RKO (cell line): ENCODE measurements around the gene EFCAB6.

Experiments
- DNase-seq: peaks from one replicate; pipeline ENCODE4 v3.0.0-alpha.2; 2016; ENCODE audit warnings: low spot score

The EFCAB6 gene

DNA sequence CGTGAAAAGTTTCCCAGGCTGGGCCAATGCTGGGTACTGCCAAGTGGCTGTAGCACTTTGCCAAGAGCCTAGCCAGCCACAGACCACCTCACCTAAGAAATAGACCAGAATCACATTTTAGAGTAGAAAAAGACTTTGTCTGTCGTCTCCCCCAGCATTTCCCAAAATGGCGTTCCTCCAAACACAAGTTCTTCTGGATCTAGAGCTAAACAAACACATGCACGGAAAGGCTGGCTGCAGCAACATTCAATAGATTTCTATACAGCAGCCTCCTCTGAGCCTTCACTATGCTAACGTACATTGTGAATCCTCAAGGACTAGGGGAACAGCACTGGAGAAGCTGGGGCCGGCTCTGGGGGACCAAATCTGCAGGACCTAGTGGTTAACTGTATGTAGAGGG lies 65.0 kb downstream of the EFCAB6 start:
- DNase-seq: no peak

GRCh38 chr22:43745783-43746356 lies 66.2 kb downstream of the EFCAB6 start:
- no peak for DNase-seq

GRCh38 chr22:43745411-43745770 lies 66.7 kb downstream of the EFCAB6 start:
- no peak for DNase-seq

DNA sequence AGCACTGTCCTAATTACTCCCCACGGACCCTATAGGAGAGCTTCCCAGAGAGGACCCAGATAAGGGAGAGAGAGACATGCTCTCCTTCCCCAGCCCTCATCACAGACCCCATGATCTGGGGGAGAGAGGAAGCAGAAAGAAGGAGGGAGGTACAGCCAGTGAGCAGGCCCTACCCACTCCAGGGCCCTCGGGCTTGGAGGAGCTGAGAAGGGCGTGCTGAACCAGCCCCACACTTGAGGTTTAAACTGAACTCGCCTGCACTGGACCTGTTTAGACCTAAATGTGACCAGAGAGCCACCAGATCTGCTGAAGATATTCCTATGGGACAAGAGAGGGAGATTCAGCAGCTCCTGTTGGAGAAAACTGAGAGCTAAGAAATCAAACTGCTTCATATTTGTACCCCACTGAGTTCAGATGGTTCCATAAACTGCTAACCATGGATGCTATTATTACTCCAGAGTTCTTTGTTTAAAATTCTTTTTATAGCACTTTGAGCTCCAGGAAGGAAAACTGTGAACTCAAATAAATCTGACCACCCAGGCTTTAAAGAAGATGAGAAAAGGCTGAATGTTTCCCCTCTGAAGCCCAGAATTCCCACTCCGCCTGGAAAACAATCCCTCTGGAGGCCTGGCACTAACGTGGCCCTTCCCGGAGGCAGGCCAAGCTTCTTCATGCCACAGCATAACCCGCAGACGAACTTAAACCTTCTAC lies 67.2 kb downstream of the EFCAB6 start:
- DNase-seq: no peak

DNA sequence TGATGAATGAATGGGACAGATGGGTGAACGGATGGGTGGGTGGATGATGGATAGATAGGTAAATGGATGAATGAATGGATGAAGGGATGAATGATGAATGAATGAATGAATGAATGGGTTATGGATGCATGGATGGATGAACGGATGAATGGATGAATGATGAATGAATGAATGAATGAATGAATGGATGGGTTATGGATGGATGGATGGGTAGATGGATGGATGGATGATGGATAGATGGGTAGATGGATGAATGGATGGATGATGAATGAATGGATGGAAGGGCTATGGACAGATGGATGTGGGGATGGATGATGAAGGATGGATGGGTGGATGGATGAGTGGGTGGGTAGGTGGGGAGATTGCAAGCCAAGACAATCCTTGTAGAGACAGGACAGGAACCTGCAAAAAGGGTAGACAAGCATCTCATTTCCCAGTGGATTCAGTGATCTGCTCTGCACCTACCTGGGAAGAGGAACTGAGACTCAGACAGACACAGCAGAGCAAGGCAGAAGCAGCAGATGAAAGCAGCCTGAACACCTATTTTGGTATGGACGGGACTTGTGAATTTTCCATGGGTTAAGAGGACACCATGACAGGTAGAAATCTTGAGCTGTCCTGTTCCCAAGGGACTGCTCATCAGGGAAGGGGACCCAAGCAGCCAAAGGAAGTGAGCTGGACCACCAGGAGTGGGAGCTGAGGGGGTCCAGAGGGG lies 68.0 kb downstream of the EFCAB6 start:
- DNase-seq: no peak

DNA sequence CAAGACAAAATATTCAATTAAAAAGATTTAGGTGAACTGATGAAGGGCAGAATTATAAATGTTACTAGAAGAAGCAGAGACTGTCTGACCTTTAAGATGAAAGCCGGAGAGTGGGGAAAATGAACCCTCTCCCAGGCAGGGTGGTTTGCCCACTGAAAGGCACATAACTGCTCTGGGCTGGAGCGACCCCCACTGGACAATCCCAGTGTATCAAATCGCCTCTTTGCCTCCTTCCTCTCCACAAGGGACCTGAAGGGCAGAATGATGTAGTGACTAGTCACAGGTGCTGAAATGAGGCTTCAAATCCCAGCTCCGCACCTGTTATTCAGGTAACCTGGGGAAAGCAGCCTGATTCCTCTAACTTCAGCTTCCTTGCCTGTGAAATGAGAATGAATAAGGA lies 69.0 kb downstream of the EFCAB6 start:
- DNase-seq: no peak

- DNase-seq: no peak
Measured at GRCh38 chr22:43742154-43742950, 69.8 kb downstream of the EFCAB6 start.

DNA sequence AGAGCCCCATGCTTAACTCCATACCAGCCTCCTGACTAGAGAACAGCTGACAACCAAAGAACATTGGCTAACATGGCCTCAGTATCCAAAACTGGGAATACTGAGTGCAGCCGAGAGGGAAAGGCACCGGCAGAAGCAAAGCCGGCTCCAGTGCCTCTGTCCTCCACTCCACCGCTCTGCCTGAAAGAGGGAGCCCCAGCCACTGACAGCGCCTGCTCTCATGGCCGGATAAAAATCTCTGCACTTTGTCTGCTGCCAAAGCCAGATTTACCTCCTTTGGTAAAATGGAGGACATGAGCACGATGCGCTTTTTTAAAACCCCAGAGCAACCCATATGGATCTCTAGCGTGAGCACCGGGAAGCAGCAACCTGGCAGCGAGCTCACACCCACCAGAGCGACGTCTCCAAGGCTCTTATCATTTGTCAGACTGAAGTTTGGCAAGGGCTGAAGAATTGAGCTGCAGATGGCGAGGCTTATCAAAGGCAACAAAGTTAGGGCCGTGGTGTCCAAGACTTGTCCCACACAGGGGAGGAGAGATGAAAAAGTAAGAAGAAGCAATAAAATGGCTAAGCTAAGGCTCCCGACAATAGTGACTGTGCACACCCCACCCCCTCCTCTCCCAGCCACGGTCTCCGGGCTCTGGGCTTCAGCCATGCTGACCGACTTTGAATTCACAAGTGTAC lies 71.4 kb downstream of the EFCAB6 start:
- no peak for DNase-seq

- no peak for DNase-seq
Measured at GRCh38 chr22:43739851-43740379, 72.2 kb downstream of the EFCAB6 start.

GRCh38 chr22:43737150-43737828 lies 74.8 kb downstream of the EFCAB6 start:
- DNase-seq: no peak

DNA sequence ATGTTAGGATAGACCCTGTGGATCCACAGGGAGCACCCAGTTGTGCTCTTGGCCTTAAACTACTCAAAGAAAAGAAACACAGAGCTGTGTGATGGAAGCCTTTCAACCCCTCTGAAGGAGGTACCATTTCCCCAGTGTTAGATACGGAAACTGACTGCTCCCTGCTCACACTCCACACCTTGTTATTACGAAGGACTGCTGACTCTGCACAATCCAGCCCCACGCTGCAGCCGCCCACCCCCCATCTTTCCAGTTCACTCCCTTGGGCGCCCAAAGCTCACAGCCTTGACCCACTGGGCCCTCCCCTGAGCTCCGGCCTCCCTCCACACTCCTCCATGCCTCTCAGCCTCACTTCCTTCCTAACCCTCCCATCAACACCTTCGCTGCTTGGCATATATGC lies 75.5 kb downstream of the EFCAB6 start:
- DNase-seq: no peak

DNA sequence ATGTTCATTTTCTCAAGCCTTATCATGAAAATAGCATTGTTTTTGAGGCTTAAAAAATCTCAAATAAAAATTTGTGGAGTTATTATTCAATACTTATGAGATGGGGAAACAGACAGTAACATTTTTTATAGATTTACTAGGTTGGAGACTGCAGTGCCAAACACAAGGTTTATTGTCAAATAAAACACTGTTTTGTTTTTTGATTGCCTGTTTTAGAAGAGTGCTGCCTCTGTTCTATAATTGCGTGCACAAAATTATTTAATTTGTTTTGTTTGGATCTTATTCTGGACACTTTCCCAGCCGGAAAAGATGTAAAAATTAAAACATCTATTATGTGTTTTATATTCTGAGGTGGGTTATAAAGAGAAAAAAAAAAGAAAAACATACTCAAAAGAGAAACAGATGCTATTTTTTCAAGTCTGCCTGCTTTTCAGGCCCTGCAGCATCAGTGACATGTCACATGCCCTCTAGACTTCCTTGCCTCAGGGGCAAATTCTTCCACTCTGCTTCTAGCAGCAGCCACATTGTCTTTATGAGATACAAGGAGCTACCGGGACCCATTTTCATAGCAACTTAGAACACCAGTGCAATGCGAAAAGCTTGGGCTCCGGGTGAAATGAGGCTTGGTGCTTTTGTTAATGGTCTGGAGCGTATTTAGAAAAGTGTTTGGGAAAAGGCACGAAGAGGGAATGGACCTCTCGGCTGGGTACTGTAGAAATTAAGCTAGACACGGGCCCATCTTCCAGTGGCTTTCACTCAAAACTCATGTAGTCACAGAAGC lies 77.5 kb downstream of the EFCAB6 start:
- DNase-seq: no peak

DNA sequence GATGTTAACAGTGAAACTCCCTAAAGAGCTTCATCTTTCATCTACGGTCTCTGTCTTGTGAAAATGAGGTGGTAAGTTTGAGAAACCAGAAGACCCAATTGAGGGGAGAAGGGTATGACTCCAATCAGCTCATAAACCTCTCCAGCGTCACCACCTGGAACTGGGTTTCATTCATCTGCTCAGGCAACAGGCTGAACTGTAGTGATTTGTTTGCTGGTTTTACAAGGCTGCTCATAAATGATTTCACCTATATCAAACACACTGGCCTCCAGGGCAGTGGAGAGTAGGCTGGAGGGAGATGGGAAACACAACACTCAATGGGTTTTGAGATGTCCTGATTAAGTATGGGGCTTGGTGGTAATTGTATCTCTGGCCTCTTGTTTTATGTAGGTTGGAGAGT lies 79.0 kb downstream of the EFCAB6 start:
- DNase-seq: no peak

GRCh38 chr22:43731988-43732387 lies 80.1 kb downstream of the EFCAB6 start:
- DNase-seq: no peak

DNA sequence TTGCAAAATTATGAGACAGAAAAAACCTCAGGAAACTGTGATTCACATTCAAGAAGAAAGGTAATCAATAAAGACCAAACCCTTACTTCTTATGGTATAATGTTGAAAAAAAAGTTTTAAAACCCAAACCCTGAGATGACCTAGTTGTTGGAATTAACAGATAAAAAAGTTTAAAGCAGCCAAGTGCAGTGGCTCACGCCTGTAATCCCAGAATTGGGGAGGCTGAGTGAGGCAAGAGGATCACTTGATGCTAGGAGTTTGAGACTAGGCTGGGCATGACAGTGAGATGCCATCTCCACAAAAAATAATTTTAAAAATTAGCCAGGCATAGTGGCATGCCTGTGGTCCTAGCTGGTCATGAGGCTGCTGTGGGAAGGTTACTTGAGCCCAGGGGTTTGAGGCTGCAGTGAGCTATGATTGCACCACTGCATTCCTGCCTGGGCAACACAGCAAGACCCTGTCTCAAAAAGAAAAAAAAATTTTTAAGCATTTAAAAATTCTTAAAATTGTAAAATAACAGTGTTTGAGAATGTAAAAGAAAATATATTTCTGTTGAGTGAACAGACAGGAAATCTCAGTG lies 85.1 kb downstream of the EFCAB6 start:
- DNase-seq: no peak

DNA sequence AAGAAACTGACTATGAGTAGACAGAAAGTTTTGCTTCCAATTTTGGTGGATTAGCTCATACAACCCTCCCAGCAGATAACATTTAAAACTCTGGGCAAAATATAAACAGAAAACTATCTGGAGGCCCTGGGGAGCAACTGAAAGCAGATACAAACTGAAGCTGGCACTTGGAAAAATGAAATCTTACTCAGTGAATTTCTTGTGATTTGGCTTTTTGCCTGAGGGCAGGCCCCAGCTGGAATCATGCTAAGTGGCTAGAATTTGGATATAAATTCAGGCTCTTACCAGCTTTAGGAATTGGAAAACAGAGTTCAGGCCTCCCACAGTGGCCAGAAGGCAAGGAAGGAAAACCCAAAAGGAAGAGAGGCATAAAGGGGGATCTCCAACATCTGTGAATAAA lies 85.8 kb downstream of the EFCAB6 start:
- DNase-seq: no peak

DNA sequence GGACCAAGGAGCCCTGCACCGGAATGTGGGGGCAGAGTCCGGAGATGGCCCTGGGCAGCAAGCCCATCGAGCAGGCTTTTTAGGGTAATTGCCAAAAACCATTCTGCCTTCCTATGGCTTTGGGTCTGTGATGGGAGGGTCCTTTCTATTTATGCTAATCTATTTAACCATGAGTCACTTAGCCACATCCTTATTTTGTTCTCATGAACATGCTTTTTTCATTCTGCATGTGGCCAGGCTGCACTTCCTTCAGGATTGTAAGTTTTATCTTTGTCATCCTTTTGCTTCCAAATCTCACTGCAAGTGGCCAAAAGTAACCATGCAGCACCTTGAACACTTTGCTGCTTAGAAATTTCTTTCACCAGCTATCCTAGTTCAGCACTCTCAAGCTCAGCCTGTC lies 88.3 kb downstream of the EFCAB6 start:
- DNase-seq: no peak

GRCh38 chr22:43722444-43722843 lies 89.7 kb downstream of the EFCAB6 start:
- no peak for DNase-seq

- DNase-seq: no peak
Measured at GRCh38 chr22:43720716-43721115, 91.4 kb downstream of the EFCAB6 start.

- DNase-seq: no peak
Measured at GRCh38 chr22:43714104-43714503, 98.0 kb downstream of the EFCAB6 start.
